Measurements from ENCODE around the gene BCORL1.

BCORL1 gene

DNA sequence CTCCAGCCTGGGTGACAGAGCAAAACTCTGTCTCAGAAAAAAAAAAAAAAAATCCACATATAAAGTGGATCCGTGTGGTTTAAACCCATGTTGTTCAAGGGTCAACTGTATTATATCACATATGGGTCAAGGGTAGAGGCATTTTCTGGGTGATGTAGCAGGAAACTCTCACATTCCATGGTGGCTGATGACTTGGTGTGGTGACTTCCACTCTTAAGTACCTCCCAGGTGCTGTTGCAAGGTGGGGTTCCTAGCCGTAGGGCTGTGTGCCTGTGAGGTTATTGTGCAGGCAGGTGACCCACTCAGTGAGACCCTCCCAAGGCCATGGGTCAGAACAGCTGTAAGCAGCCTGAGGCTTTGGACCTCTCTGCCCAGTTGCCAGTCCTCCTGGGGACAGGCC lies 110.8 kb downstream of the BCORL1 start:
- Histone ChIP-seq H2AFZ (ENCODE audit: low read length, unreplicated experiment) (no peak overlapping the region), H3K4me3 (ENCODE audit: low read depth, low read length) (no peak overlapping the region), H3K4me1 (ENCODE audit: control insufficient read depth, insufficient read depth, low read length, unreplicated experiment) (no peaks in the 10 kb centered on the region), H3K27me3 (ENCODE audit: insufficient read depth, low read length) (no peaks in the 10 kb centered on the region), H3K36me3 (ENCODE audit: insufficient read depth, low read length) (no peaks in the 10 kb centered on the region), H3K27ac (ENCODE audit: low read depth, low read length) (no peak overlapping the region), H3K79me2 (ENCODE audit: control insufficient read depth, insufficient read depth, low read length, unreplicated experiment) (peaks cover 35% of the 10 kb centered on the region)

DNA sequence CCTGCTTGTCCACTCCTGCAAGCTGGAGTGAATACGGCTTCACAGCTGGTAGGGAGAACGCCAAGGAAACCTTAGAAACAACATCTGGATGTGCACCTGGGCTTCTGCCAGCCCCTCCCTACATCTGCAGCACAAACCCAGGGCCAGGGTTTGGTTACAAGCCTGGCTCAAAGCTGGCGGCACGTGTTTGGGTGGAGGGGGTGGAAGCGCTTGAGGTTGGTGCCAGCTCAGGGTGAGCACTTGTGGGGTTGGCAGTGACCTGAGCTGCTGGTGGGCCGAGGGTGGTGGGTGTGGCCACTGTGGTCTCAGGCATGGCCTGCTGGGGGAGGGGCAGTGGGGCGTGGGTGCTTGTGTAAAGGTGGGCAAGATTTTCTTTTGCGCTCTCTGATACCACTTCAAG lies 112.3 kb downstream of the BCORL1 start:
- Histone ChIP-seq H3K27me3 (ENCODE audit: insufficient read depth, low read length) (no peaks in the 10 kb centered on the region), H3K79me2 (ENCODE audit: control insufficient read depth, insufficient read depth, low read length, unreplicated experiment) (peaks cover 40% of the 10 kb centered on the region), H3K4me3 (ENCODE audit: low read depth, low read length) (no peak overlapping the region), H3K27ac (ENCODE audit: low read depth, low read length) (no peak overlapping the region), H3K36me3 (ENCODE audit: insufficient read depth, low read length) (no peaks in the 10 kb centered on the region), H3K4me1 (ENCODE audit: control insufficient read depth, insufficient read depth, low read length, unreplicated experiment) (peaks cover 1% of the 10 kb centered on the region), H2AFZ (ENCODE audit: low read length, unreplicated experiment) (no peak overlapping the region)

DNA sequence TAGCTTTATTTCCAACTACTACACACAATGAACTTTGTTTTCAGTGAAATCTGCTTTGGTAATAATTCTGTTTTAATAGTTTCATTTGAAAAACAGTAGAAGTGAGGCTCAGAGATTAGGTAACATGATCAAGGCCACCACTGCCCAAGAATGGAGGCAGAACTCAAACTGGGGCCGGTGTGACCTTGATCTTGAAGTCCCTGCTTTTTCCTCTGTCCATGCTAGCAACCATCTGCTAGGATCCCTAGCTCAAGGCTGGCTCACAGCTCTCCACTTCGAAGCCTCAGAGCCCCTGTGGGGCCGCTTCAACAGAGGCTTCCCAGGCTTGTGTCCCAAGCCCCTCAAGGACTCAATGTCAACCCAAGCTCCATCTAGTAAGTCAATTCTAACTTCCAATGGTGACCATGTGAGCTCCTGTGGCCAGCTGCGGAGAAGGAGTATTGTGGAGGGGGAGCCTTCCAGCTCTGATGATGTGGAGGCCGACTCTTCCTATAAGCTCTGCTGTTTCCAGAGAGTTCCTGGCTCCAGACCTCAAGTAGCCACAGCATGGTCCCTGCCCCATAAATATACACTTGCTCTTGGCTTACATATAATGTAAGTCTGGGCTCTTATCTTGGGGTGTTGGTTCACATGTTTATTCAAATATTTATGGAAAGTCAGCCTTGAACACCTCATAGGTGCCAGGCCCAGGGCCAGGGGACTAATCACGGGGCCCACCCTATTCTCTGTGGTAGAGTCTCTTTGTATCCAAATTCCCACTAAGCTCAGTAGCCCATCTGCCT lies 113.0 kb downstream of the BCORL1 start:
- H3K79me2 ChIP-seq (ENCODE audit: control insufficient read depth, insufficient read depth, low read length, unreplicated experiment) = peaks cover 43% of the 10 kb centered on the region
- H3K27ac ChIP-seq (ENCODE audit: low read depth, low read length) = no peak overlapping the region
- no peak overlapping the region for H2AFZ ChIP-seq (ENCODE audit: low read length, unreplicated experiment)
- H3K27me3 ChIP-seq (ENCODE audit: insufficient read depth, low read length) = no peaks in the 10 kb centered on the region
- H3K4me1 ChIP-seq (ENCODE audit: control insufficient read depth, insufficient read depth, low read length, unreplicated experiment) = peaks cover 7% of the 10 kb centered on the region
- no peak overlapping the region for H3K4me3 ChIP-seq (ENCODE audit: low read depth, low read length)
- H3K36me3 ChIP-seq (ENCODE audit: insufficient read depth, low read length) = no peaks in the 10 kb centered on the region

DNA sequence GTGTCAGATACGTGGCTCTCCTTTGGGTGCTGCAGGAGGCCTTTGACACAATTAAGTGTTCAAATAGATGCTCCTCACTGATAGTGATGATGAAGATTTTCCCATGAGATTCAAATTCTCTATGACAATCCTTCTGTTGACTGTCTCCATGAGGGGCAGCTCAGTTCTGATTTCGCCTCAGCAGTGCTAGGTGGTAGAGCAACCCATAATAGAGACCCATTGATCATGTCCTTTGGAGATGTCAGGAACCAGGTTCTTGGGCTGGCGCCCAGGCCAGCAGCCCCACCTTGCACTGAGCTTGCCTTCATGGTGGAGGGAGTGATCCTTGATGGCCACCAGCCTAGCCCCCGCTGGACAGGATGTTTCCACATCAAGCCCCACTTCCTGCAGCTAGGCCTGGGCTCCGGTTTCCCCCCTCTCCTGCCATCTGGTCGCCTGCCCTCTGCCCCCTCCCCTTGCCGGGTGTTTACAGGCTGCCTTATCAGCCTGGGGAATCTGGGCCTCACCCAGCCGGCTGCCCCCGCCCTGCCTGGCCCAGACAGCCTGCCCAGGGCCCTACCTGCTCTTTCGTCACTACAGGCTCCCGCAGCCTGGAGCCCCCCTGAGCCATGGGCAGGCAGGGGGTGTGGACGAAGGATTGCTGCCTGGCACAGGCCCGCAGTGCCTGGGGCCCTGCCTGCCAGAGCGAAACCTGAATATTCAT lies 115.2 kb downstream of the BCORL1 start:
- H3K4me3 ChIP-seq (ENCODE audit: low read depth, low read length) = no peak overlapping the region
- H3K27ac ChIP-seq (ENCODE audit: low read depth, low read length) = no peak overlapping the region
- peaks cover 14% of the 10 kb centered on the region for H3K4me1 ChIP-seq (ENCODE audit: control insufficient read depth, insufficient read depth, low read length, unreplicated experiment)

DNA sequence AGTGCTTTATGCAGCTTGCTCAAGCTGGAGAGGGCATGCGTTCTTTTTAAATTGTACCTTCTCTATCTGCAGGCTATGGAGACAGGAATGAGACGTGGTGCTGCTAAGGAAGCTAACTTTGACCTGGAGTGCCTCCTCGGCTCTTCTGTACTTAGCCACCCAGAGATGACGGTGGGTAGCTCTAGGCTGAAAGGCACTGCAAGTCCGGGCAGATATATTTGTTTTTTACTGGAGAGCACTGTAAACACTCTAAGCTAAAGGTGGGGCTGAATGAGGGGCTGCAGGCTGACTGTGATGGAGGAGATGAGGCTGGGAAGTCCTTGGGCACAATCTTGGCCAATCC lies 115.7 kb downstream of the BCORL1 start:
- Histone ChIP-seq H3K4me1 (ENCODE audit: control insufficient read depth, insufficient read depth, low read length, unreplicated experiment) (peaks cover 14% of the 10 kb centered on the region), H3K36me3 (ENCODE audit: insufficient read depth, low read length) (no peaks in the 10 kb centered on the region), H3K79me2 (ENCODE audit: control insufficient read depth, insufficient read depth, low read length, unreplicated experiment) (peaks cover 51% of the 10 kb centered on the region), H3K27me3 (ENCODE audit: insufficient read depth, low read length) (no peaks in the 10 kb centered on the region), H3K27ac (ENCODE audit: low read depth, low read length) (no peak overlapping the region), H2AFZ (ENCODE audit: low read length, unreplicated experiment) (no peak overlapping the region), H3K4me3 (ENCODE audit: low read depth, low read length) (no peak overlapping the region)

More for the DNA sequence above, 115.2 kb downstream of the BCORL1 start:
- H3K79me2 ChIP-seq (ENCODE audit: control insufficient read depth, insufficient read depth, low read length, unreplicated experiment) = peaks cover 48% of the 10 kb centered on the region
- H3K36me3 ChIP-seq (ENCODE audit: insufficient read depth, low read length) = no peaks in the 10 kb centered on the region
- H2AFZ ChIP-seq (ENCODE audit: low read length, unreplicated experiment) = no peak overlapping the region
- no peaks in the 10 kb centered on the region for H3K27me3 ChIP-seq (ENCODE audit: insufficient read depth, low read length)

DNA sequence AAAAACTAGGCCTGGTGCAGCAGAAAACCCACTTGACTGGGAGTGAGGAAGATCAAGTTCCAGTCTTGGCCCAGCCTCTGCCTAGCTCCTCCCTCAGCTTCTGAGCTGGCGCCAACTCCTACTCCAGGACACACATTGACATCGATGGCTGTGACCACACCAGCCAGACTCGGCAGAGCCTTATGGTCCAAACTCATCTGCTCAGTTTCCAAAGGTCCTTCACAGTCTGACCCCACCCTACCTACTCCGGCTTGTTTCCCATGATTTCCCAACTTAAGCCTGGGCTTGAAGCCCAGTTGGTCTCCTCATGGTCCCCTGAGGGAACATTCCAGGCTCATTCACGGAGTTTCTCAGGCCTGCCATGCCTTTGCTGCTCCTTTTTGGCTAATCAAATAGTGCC lies 117.7 kb downstream of the BCORL1 start:
- Histone ChIP-seq H3K4me3 (ENCODE audit: low read depth, low read length) (0 out of 2 replicates have a peak overlapping the region, but pooled peaks have one; percentile 21), H3K36me3 (ENCODE audit: insufficient read depth, low read length) (no peaks in the 10 kb centered on the region), H3K79me2 (ENCODE audit: control insufficient read depth, insufficient read depth, low read length, unreplicated experiment) (peaks cover 62% of the 10 kb centered on the region), H3K27me3 (ENCODE audit: insufficient read depth, low read length) (no peaks in the 10 kb centered on the region), H2AFZ (ENCODE audit: low read length, unreplicated experiment) (no peak overlapping the region), H3K27ac (ENCODE audit: low read depth, low read length) (peak overlapping the region; percentile 94), H3K4me1 (ENCODE audit: control insufficient read depth, insufficient read depth, low read length, unreplicated experiment) (peaks cover 20% of the 10 kb centered on the region)

DNA sequence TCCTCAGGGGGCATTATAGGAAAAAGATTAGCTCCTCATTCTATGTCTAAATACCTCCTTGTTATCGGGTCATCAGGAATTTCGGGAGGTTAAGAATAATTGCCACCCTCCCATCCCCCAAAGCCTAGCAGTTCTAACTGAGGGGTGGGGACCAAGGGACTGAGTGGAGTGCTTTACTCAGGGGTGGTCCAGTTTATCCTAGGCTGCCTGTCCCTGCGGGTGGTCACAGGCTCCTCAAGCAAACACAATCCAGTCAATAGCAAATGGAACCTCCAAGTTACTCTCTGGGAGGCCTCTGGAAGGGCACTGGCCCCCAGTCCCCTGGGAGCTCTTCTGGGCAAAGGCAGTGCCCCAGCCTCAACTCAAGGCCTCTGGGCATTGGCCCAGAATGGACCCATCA lies 121.2 kb downstream of the BCORL1 start:
- Histone ChIP-seq H2AFZ (ENCODE audit: low read length, unreplicated experiment) (no peak overlapping the region), H3K27me3 (ENCODE audit: insufficient read depth, low read length) (no peaks in the 10 kb centered on the region), H3K36me3 (ENCODE audit: insufficient read depth, low read length) (no peaks in the 10 kb centered on the region), H3K4me1 (ENCODE audit: control insufficient read depth, insufficient read depth, low read length, unreplicated experiment) (peaks cover 33% of the 10 kb centered on the region), H3K79me2 (ENCODE audit: control insufficient read depth, insufficient read depth, low read length, unreplicated experiment) (peaks cover 78% of the 10 kb centered on the region), H3K4me3 (ENCODE audit: low read depth, low read length) (no peak overlapping the region), H3K27ac (ENCODE audit: low read depth, low read length) (no peak overlapping the region)

DNA sequence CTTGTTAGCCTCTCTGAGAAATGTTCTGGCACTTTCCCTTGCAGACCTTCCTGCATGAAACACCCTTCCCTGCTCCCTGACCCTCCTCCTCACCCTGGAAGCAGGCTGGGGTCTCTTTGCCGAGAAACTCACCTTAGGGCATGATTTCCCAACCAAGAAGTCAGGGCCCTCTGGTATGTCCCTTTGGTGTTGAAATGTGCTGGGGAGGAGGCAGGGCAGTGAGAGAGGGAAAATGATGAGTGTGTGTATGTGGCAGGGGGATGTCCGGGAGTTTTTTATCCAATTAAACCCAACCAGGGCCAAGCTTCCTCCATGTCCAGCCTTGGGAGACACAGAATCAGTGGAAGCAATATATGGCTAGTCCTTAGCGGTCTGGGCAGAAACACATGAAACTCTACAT lies 122.8 kb downstream of the BCORL1 start:
- Histone ChIP-seq H3K4me1 (ENCODE audit: control insufficient read depth, insufficient read depth, low read length, unreplicated experiment) (peaks cover 28% of the 10 kb centered on the region), H2AFZ (ENCODE audit: low read length, unreplicated experiment) (no peak overlapping the region), H3K4me3 (ENCODE audit: low read depth, low read length) (no peak overlapping the region), H3K36me3 (ENCODE audit: insufficient read depth, low read length) (no peaks in the 10 kb centered on the region), H3K27me3 (ENCODE audit: insufficient read depth, low read length) (no peaks in the 10 kb centered on the region), H3K27ac (ENCODE audit: low read depth, low read length) (no peak overlapping the region; the same call in 1 of the 2 replicates), H3K79me2 (ENCODE audit: control insufficient read depth, insufficient read depth, low read length, unreplicated experiment) (peaks cover 76% of the 10 kb centered on the region)

DNA sequence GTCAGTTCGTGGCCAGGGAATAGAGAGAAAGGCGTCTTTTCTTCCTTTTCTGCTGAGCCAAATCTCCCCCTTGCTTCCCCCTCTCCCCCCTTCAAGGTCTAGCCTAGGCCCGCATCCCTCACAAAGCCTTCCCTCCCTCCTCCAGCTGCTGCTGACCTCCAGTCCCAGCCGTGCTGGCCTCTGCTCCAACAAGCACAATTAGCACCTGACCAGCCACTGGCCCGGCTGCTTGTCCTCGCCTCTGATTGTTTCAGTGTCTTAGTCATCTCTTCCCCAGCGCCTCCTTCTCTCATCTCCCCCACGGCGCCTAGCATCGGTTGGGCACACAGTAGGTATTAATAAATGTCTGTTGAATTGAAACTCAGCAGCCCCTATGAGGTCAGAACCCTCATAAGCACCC lies 123.6 kb downstream of the BCORL1 start:
- Histone ChIP-seq H3K79me2 (ENCODE audit: control insufficient read depth, insufficient read depth, low read length, unreplicated experiment) (peaks cover 70% of the 10 kb centered on the region), H2AFZ (ENCODE audit: low read length, unreplicated experiment) (no peak overlapping the region), H3K27me3 (ENCODE audit: insufficient read depth, low read length) (no peaks in the 10 kb centered on the region), H3K4me1 (ENCODE audit: control insufficient read depth, insufficient read depth, low read length, unreplicated experiment) (peaks cover 20% of the 10 kb centered on the region), H3K4me3 (ENCODE audit: low read depth, low read length) (0 out of 2 replicates have a peak overlapping the region, but pooled peaks have one; percentile 5), H3K27ac (ENCODE audit: low read depth, low read length) (no peak overlapping the region), H3K36me3 (ENCODE audit: insufficient read depth, low read length) (no peaks in the 10 kb centered on the region)

All from ACC112 (cell line).